Parathyroid adenoma (tissue), 2 donors: ENCODE data around the gene TAS2R60.

ENCODE experiments used
- H2AFZ ChIP-seq: fragments of 300-600 bp; sonication (generic); one replicate; pipeline ENCODE4 v1.7.0; 2017; ENCODE audit warnings: antibody characterized with exemption, mild to moderate bottlenecking
- H3K27ac ChIP-seq: fragments of 300-600 bp; sonication (generic); one replicate; pipeline ENCODE4 v1.7.0; 2017
- H3K27me3 ChIP-seq: fragments of 300-600 bp; sonication (generic); one replicate; pipeline ENCODE4 v1.7.0; 2017; ENCODE audit warnings: low read length; ENCODE audit not compliant: control insufficient read depth, insufficient read depth
- H3K36me3 ChIP-seq: fragments of 300-600 bp; sonication (generic); one replicate; pipeline ENCODE4 v1.7.0; 2017; ENCODE audit warnings: low read length; ENCODE audit not compliant: control insufficient read depth, insufficient read depth
- H3K4me1 ChIP-seq: fragments of 300-600 bp; sonication (generic); one replicate; pipeline ENCODE4 v1.7.0; 2017; ENCODE audit warnings: control low read depth
- H3K4me2 ChIP-seq: fragments of 300-600 bp; sonication (generic); one replicate; pipeline ENCODE4 v1.7.0; 2017; ENCODE audit warnings: low read length
- H3K4me3 ChIP-seq: fragments of 300-600 bp; sonication (generic); one replicate; pipeline ENCODE4 v1.7.0; 2017; ENCODE audit warnings: low read depth, low read length
- H3K79me2 ChIP-seq: fragments of 300-600 bp; sonication (generic); one replicate; pipeline ENCODE4 v1.7.0; 2017; ENCODE audit warnings: control low read depth
- H3K9ac ChIP-seq: fragments of 300-600 bp; sonication (generic); one replicate; pipeline ENCODE4 v1.7.0; 2017; ENCODE audit warnings: mild to moderate bottlenecking
- H3K9me3 ChIP-seq: fragments of 300-600 bp; sonication (generic); one replicate; pipeline ENCODE4 v1.7.0; 2017; ENCODE audit warnings: low read length; ENCODE audit not compliant: control insufficient read depth
- CTCF ChIP-seq: fragments of 300-600 bp; sonication (generic); IDR thresholded peaks from one replicate; pipeline ENCODE4 v1.7.0; 2017; ENCODE audit warnings: antibody characterized with exemption, mild to moderate bottlenecking
- donor health status: primary hyperparathyroidism.

The TAS2R60 gene

GRCh38 chr7:143396182-143396581 is 47.1 kb upstream of the TAS2R60 start:
- Histone ChIP-seq H3K4me1 (peaks cover 11% of the 10 kb centered on the region), H3K27ac (no peak overlapping the region), H3K36me3 (no peaks in the 10 kb centered on the region), H3K79me2 (no peaks in the 10 kb centered on the region), H3K9me3 (no peaks in the 10 kb centered on the region), H3K27me3 (no peaks in the 10 kb centered on the region), H3K4me3 (no peak overlapping the region), H2AFZ (no peak overlapping the region), H3K9ac (no peak overlapping the region), H3K4me2 (peak overlapping the region; percentile 20)
- no peak for TF ChIP-seq CTCF

DNA sequence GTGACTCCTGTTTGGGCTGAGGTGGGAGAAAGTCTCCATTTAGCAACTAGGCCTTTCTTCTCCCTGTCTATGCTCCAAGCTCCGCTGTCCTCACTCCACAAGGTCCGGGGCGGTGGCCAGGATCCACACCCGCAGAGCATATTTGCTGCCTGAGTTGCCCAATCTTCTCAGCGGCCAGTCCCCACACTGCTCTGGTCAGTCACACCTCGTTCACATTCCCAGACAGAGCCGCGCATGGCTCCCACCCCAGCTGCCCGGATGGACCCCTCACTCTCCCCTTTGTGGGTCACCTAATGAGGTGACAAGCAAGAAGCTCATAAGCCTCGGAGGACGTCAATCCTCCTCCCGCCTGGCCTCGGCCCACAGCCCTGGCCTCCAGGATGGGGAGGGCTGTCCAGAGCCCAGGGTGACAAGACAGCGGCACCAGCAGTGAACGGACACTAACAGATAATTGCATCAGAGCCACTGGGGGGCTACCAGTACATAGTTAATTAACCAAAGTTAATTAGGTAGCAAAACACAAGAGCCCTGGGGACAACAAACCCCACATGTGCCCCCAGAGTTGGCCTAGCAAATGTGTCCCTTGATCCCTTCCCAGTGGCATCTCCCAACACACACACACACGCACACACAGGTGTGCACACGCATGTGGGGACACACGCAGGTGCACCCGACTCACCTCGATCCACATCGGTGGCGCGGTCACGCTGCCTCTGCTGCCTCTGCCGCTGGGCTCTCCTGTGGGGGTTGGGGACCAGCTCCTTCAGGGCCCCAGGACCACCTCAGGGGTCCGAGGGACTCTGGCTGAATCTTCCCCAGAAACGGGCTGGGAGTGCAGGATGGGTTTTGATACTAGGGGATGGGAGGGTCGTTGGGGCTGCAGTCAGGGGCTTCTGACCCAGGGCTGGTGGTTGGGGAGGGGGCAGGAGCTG is 46.4 kb upstream of the TAS2R60 start:
- Histone ChIP-seq H3K36me3 (no peaks in the 10 kb centered on the region), H3K27me3 (no peaks in the 10 kb centered on the region), H3K79me2 (no peaks in the 10 kb centered on the region), H3K9me3 (no peaks in the 10 kb centered on the region), H3K4me3 (no peak overlapping the region), H2AFZ (no peak overlapping the region), H3K9ac (no peak overlapping the region), H3K27ac (no peak overlapping the region), H3K4me1 (peaks cover 9% of the 10 kb centered on the region), H3K4me2 (peak overlapping the region; percentile 31)
- no peak for TF ChIP-seq CTCF

GRCh38 chr7:143397710-143398530 is 45.3 kb upstream of the TAS2R60 start:
- no peaks in the 10 kb centered on the region for H3K9me3 ChIP-seq
- no peak overlapping the region for H2AFZ ChIP-seq
- no peaks in the 10 kb centered on the region for H3K36me3 ChIP-seq
- no peaks in the 10 kb centered on the region for H3K79me2 ChIP-seq
- no peak overlapping the region for H3K4me3 ChIP-seq
- TF ChIP-seq CTCF = no peak
- peak overlapping the region; percentile 10 for H3K4me2 ChIP-seq
- peaks cover 9% of the 10 kb centered on the region for H3K4me1 ChIP-seq
- no peak overlapping the region for H3K9ac ChIP-seq
- no peaks in the 10 kb centered on the region for H3K27me3 ChIP-seq
- H3K27ac ChIP-seq = no peak overlapping the region

DNA sequence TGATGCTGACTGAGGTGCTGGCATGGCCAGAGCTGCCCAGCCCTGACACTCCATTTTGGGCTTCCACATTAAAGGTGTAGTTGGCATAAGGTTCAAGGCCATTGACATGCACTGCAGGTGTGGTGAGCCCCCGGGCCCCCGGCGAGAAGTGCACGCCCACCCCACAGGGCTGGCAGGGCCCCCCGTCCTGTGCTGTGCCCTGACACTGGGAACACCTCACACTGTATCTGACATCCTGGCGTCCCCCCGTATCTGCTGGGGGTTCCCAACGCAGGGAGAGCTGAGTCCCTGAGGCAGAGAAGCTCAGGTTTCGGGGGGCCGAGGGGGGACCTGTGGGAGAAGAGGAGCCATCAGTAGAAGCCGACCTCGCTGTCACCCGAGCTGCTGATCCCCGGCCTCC is 44.6 kb upstream of the TAS2R60 start:
- Histone ChIP-seq H3K4me1 (peaks cover 2% of the 10 kb centered on the region), H3K4me3 (no peak overlapping the region), H3K36me3 (no peaks in the 10 kb centered on the region), H3K27ac (no peak overlapping the region), H3K27me3 (no peaks in the 10 kb centered on the region), H2AFZ (no peak overlapping the region), H3K9ac (no peak overlapping the region), H3K9me3 (no peaks in the 10 kb centered on the region), H3K79me2 (no peaks in the 10 kb centered on the region), H3K4me2 (no peak overlapping the region)
- TF ChIP-seq CTCF = no peak
